ENCODE measurements around the gene CIITA. TPM values are rescaled to one million over a fixed set of nuclear protein-coding genes. Genes with fewer than 3 reads are reported as not detected.
"Not testable (repeated sequence)": the region's sequence is repeated elsewhere in the genome, so short reads cannot be mapped to it uniquely, and the experiment has no call there.

Gene CIITA
- total RNA-seq, 1 experiment from 2014 or later: not detected

DNA sequence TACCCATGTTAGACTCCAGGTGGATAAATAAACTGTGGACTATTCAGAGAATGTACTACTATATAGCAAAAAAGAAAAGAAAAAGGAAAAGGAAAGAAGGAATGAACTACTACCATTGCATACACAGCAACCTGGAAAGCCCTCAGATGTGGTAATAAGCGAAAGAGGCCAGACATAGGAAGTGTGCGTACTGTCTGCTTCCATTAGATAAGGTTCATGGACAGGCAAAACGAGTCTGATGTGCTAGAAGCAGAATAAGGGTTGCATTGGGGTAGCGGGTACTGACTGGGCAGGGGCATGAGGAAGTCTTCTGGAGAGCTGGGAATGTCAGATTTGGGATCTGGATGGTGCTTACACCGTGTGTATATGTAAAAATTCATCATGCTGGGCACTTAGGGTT, 89.1 kb downstream of the CIITA start:
- Histone ChIP-seq H3K14ac (ENCODE audit: insufficient read depth, low read length) (no peak overlapping the region), H3K56ac (ENCODE audit: insufficient read length, low read depth, low read length) (no peak overlapping the region), H3K23ac (ENCODE audit: insufficient read length, low read depth, low read length) (no peak overlapping the region), H2BK120ac (ENCODE audit: low read depth, low read length, poor library complexity, severe bottlenecking) (no peak overlapping the region), H3K4me2 (ENCODE audit: insufficient read depth, insufficient read length, low read length) (no peak overlapping the region), H3K9me3 (ENCODE audit: control insufficient read depth, low read depth, low read length) (no peaks in the 10 kb centered on the region), H4K5ac (ENCODE audit: insufficient read length, low read depth, low read length) (no peak overlapping the region), H3K27ac (ENCODE audit: insufficient read length, low read depth, low read length) (no peak overlapping the region), H3K18ac (ENCODE audit: insufficient read length, low read depth, low read length) (no peak overlapping the region), H2AFZ (ENCODE audit: low read length) (no peak overlapping the region), H2BK5ac (ENCODE audit: insufficient read length, low read length) (no peak overlapping the region), H3K4me1 (ENCODE audit: insufficient read depth, low read length) (no peaks in the 10 kb centered on the region), H3K79me2 (ENCODE audit: insufficient read depth, low read length) (no peaks in the 10 kb centered on the region), H2BK20ac (ENCODE audit: low read depth, low read length, poor library complexity, severe bottlenecking) (no peak overlapping the region), H4K91ac (ENCODE audit: insufficient read length, low read depth, low read length) (no peak overlapping the region), H3K9ac (ENCODE audit: extremely low read depth, insufficient read length, low read length) (no peak overlapping the region), H4K20me1 (ENCODE audit: control insufficient read depth, insufficient read depth, insufficient read length) (no peaks in the 10 kb centered on the region), H3K27me3 (ENCODE audit: insufficient read depth, low read length) (no peaks in the 10 kb centered on the region), H3K4ac (ENCODE audit: low read depth, low read length) (no peak overlapping the region), H3K23me2 (ENCODE audit: insufficient read length, low read depth, low read length, poor library complexity, severe bottlenecking) (no peaks in the 10 kb centered on the region), H2BK15ac (ENCODE audit: low read depth, low read length) (no peak overlapping the region), H2BK12ac (ENCODE audit: insufficient read length, low read depth, low read length) (no peak overlapping the region), H3K79me1 (ENCODE audit: insufficient read depth, low read depth, low read length, poor library complexity, severe bottlenecking) (no peaks in the 10 kb centered on the region), H2AK5ac (ENCODE audit: insufficient read length, low read length) (no peak overlapping the region), H3T11ph (ENCODE audit: low read length) (no peak overlapping the region), H4K8ac (replicated peaks; ENCODE audit: insufficient read length, low read depth, low read length) (no peak overlapping the region)
- Mint-ChIP-seq H3K9me3 (no peaks in the 10 kb centered on the region), H3K36me3 (ENCODE audit: insufficient read depth in 1 of 3, low read depth in 3 of 3) (peaks cover 0 to 14% (median 13%) of the 10 kb centered on the region in 3 experiments; a peak in 4 of 7 replicates), H3K4me1 (peaks cover 5% of the 10 kb centered on the region in 2 experiments), H3K27ac (no peak overlapping the region; a peak in 1 of 7 replicates), H3K27me3 (ENCODE audit: low read depth) (no peaks in the 10 kb centered on the region), H3K4me3 (no peak overlapping the region)
- no peak for DNase-seq
- no CpG with 5 or more reads among the region's 5 CpGs for WGBS (ENCODE audit: extremely low coverage, insufficient read length, low lambda C conversion rate)
- TF ChIP-seq, protein P1, sequence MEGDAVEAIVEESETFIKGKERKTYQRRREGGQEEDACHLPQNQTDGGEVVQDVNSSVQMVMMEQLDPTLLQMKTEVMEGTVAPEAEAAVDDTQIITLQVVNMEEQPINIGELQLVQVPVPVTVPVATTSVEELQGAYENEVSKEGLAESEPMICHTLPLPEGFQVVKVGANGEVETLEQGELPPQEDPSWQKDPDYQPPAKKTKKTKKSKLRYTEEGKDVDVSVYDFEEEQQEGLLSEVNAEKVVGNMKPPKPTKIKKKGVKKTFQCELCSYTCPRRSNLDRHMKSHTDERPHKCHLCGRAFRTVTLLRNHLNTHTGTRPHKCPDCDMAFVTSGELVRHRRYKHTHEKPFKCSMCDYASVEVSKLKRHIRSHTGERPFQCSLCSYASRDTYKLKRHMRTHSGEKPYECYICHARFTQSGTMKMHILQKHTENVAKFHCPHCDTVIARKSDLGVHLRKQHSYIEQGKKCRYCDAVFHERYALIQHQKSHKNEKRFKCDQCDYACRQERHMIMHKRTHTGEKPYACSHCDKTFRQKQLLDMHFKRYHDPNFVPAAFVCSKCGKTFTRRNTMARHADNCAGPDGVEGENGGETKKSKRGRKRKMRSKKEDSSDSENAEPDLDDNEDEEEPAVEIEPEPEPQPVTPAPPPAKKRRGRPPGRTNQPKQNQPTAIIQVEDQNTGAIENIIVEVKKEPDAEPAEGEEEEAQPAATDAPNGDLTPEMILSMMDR (conservative IDR thresholded peaks at IDR 0.05): no peak

DNA sequence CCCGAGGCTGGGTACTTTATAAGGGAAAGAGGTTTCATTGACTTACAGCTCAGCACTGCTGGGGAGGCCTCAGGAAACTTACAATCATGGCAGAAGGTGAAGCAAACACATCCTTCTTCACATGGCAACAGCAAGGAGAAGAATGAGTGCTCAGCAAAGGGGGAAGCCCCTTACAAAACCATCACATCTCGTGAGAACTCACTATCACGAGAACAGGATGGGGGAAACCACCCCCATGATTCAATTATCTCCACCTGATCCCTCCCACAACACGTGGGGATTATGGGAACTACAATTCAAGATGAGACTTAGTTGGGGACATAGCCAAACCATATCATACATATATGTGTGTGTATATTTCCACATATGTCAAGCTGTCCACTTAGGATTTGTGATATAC, 89.6 kb downstream of the CIITA start:
- H3K56ac ChIP-seq (ENCODE audit: insufficient read length, low read depth, low read length); H2BK20ac ChIP-seq (ENCODE audit: low read depth, low read length, poor library complexity, severe bottlenecking); H3K79me1 ChIP-seq (ENCODE audit: insufficient read depth, low read depth, low read length, poor library complexity, severe bottlenecking); H4K8ac ChIP-seq (replicated peaks; ENCODE audit: insufficient read length, low read depth, low read length); H2AK5ac ChIP-seq (ENCODE audit: insufficient read length, low read length); H2AFZ ChIP-seq (ENCODE audit: low read length); H3K9me3 ChIP-seq (ENCODE audit: control insufficient read depth, low read depth, low read length); H4K5ac ChIP-seq (ENCODE audit: insufficient read length, low read depth, low read length); H3T11ph ChIP-seq (ENCODE audit: low read length); H4K20me1 ChIP-seq (ENCODE audit: control insufficient read depth, insufficient read depth, insufficient read length); DNase-seq; H3K4me1 ChIP-seq (ENCODE audit: insufficient read depth, low read length); H3K9me3 Mint-ChIP-seq; H3K27me3 Mint-ChIP-seq (ENCODE audit: low read depth); H3K27ac Mint-ChIP-seq; H3K23ac ChIP-seq (ENCODE audit: insufficient read length, low read depth, low read length); H2BK12ac ChIP-seq (ENCODE audit: insufficient read length, low read depth, low read length); H3K4me3 Mint-ChIP-seq; H3K23me2 ChIP-seq (ENCODE audit: insufficient read length, low read depth, low read length, poor library complexity, severe bottlenecking); H2BK15ac ChIP-seq (ENCODE audit: low read depth, low read length); H3K9ac ChIP-seq (ENCODE audit: extremely low read depth, insufficient read length, low read length); H3K14ac ChIP-seq (ENCODE audit: insufficient read depth, low read length); H3K4me2 ChIP-seq (ENCODE audit: insufficient read depth, insufficient read length, low read length); H4K91ac ChIP-seq (ENCODE audit: insufficient read length, low read depth, low read length); H3K4me1 Mint-ChIP-seq; H3K79me2 ChIP-seq (ENCODE audit: insufficient read depth, low read length); H3K4ac ChIP-seq (ENCODE audit: low read depth, low read length); H2BK5ac ChIP-seq (ENCODE audit: insufficient read length, low read length); H3K27me3 ChIP-seq (ENCODE audit: insufficient read depth, low read length); H2BK120ac ChIP-seq (ENCODE audit: low read depth, low read length, poor library complexity, severe bottlenecking); H3K27ac ChIP-seq (ENCODE audit: insufficient read length, low read depth, low read length); H3K18ac ChIP-seq (ENCODE audit: insufficient read length, low read depth, low read length): not testable (repeated sequence)
- H3K36me3 Mint-ChIP-seq (ENCODE audit: insufficient read depth in 1 of 3, low read depth in 3 of 3): peaks cover 0 to 16% (median 14%) of the 10 kb centered on the region in 3 experiments; a peak in 4 of 7 replicates
- no CpG with 5 or more reads among the region's 4 CpGs for WGBS (ENCODE audit: extremely low coverage, insufficient read length, low lambda C conversion rate)
